HG02840 (cell line): ENCODE measurements around the gene PDE10A.
"Not testable (repeated sequence)": the region's sequence is repeated elsewhere in the genome, so short reads cannot be mapped to it uniquely, and the experiment has no call there.

ENCODE experiments used
- ATAC-seq: cut with Tn5 transposase; IDR thresholded peaks from one replicate; pipeline ENCODE4 v1.9.1; 2021; ENCODE audit warnings: mild to moderate bottlenecking, moderate library complexity, moderate number of reproducible peaks; ENCODE audit not compliant: unreplicated experiment, low FRiP score

The PDE10A gene

GRCh38 chr6:165486183-165487137, 176.6 kb downstream of the PDE10A start:
- ATAC-seq = no peak

DNA sequence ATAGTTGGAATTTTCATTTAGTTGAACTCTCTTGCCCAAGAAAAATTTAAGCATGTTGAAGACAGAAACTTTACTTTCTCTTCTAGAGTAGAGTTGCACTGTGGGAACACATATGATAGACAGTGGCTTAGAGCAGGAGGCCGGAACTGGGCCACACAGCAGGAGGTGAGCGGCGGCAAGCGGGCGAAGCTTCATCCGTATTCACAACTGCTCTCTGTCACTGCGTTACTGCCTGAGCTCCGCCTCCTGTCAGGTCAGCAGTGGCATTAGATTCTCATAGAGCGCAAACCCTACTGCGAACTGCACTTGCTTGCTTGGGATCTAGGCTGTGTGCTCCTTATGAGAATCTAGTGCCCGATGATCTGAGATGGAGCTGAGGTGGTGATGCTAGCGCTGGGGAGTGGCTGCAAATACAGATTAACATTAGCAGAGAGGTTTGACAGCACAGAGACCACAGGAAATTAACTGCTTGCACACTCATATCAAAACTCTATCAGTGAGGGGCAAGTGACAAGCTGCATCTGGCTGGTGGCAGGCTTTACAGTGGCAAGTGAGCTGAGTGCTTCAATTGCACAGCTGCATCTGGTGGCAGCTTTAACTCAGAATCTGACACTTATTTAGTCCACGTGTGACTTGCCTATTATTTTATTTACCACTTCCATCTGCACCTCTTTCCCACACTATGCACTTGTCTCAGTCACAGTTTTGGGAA, 178.7 kb downstream of the PDE10A start:
- ATAC-seq = no peak

DNA sequence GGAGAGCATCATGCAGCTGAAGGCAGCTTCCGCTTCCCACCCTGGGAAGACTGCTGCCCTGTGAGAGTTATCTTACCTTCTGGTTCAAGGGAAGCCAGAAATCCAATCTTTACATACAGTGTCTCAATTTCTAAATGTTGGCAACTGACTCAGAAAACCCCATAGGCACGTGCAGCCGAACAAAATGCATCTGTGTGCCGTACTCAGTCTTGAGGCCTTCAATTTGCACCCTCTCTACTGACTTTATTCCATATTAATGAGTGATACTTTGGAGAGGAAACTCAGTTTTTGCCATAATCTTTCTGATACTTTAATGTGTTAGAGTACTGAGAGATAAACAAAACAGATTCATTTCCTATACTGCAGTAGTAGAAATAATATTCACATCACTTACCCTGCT, 181.1 kb downstream of the PDE10A start:
- ATAC-seq = no peak

DNA sequence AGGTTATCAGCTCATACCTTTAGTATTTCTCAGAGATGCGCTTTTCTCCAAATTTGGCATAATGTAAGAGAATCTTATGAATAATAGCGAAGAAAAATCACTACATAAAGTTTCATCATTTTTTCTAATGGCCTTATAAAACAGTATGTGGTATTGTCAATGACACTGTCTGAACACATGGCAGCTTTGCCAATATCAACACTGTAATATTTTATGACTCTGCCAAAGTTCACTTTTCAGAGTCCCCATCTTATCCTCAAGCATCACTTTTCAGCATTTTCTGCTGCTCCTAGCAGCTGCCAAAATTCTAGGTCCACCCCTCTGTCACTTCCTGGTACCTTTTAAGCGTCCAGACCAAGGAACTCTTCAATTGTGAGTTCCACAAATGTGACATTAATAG, 182.1 kb downstream of the PDE10A start:
- ATAC-seq = no peak

GRCh38 chr6:165478581-165478980, 184.5 kb downstream of the PDE10A start:
- ATAC-seq = no peak

DNA sequence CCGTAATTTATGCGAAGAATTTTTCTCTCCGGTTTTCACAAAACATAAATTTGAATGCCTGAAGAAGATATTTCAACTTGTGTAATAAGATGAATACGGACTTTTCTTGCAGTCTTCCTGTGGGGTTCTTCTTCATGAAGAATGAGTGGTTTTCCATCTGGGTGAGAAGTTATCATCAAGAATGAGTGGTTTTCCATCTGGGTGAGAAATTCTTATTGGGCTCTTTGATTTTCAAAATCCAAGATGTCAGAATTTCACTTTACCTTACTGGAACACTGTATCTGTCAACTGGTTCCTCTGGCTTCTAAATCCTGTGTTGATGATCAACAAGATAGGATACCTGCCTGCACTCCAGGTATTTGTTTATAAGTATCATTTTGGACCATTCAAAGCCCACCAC, 193.6 kb downstream of the PDE10A start:
- ATAC-seq = no peak

DNA sequence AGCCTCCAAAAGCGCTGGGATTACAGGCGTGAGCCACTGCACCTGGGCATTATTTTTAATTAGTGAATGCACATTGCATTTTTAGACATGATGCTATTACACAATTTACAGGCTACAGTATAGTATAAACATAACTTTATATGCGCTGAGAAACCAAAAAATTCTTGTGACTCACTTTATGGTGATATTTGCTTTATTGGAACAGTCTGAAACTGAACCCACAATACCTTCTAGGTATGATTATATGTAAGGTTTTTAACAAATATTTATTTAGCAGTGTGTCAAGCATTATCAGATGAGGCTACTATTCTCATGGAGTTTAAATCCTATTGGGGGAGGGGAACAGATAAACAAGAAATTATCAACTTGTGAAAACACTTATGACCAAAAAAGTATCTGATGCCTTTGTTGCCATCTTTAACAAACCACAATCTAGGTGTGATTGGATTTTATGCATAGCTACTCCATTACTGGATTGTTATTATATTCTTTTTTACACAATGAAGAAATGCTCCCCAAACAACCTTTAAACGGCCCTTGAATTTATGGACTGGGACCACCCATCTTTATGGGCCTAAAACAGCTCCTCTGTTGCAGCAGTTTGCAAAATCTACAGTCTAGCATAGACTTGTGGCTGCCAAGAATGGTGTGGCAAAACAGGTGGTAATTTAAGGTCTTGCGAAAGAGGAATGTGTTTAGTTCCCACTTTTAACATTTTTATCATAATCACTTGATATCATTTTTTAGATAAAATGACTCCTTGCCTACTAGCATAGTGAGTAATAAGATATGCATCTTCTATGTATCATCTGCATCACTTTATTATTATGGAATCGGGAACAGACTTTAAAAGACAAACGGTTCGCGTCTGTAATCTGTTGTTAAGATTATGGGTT, 194.5 kb downstream of the PDE10A start:
- no peak for ATAC-seq

GRCh38 chr6:165463499-165463898, 199.5 kb downstream of the PDE10A start:
- ATAC-seq = not testable (repeated sequence)

GRCh38 chr6:165459605-165460301, 203.3 kb downstream of the PDE10A start:
- ATAC-seq = not testable (repeated sequence)

GRCh38 chr6:165458134-165458533, 204.9 kb downstream of the PDE10A start:
- ATAC-seq = no peak

DNA sequence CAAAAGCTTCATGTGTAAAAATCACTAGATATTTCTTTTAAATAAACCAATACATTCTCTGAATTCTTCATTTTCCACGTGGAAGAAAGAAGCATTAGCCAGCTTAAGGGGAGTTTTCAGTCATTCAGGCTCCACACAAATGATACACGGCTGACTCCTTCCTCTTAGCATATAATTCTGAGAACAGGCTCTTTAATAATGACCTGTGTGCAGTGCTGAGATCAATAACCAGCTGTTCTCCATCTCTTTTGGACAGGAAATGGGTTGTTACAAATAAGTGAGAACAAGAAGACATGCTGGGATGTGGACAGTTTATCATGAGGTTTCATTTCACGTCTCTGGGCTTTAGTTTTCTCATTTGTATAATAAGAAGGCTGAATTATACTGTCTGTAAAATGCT, 206.8 kb downstream of the PDE10A start:
- no peak for ATAC-seq

- ATAC-seq = no peak
Measured at GRCh38 chr6:165455488-165455887, 207.6 kb downstream of the PDE10A start.

GRCh38 chr6:165453395-165453794, 209.6 kb downstream of the PDE10A start:
- no peak for ATAC-seq

DNA sequence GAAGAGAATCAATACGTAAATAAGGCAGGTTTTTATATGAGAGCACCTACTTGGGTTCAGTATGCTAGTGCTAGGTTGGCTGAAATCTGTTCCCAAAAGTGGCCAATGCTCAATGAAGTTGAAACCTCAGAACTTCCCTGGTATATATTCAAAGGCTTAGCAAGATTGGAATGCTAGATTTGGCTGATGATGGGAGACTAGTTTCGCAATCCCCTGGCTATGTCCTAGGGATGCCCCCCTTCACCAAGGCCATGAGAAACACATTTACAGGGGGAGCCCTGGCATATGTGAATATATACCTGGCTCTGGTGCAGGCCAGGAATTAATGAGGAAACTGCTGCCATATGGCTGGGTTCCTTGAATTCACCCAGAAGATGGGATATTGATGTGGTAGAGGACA, 211.2 kb downstream of the PDE10A start:
- no peak for ATAC-seq

DNA sequence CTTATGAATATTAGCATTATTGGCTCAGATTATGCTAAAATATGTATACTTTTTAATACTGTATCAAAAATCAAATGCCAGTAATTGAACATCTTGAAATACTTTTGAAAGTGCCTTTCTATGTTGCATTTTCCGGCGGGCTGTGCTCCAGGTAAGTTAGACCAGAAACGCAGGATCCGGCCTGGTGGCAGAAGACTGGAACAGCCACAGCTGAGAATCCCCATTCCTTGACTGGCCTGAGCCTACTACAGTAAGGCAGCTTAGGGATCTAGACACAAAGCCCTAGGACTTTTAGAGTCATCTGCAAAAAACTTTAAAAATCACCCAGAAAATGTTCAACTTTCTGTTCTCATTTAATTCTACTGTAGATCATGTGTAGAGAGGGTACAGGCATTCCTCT, 214.8 kb downstream of the PDE10A start:
- no peak for ATAC-seq

- ATAC-seq = no peak
Measured at GRCh38 chr6:165447141-165447540, 215.9 kb downstream of the PDE10A start.

DNA sequence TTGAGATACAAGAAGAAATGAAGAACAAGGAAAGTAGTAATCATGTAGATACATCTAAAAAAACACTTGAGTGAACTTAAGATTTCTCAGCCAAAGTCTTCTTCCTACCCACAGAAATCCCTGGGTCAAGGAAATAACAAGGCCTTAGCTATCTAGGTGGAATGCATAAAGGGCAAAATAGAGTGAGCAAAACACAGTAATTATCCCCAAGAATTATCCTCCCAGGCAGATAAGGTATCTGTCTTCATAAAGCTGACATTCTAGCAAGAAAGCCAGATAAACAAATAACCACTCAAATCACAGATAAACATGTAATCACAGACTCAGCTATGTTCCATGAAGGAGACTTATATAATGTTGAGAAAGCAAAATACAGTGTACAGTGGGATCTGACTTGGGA, 216.7 kb downstream of the PDE10A start:
- no peak for ATAC-seq

- no peak for ATAC-seq
Measured at GRCh38 chr6:165443462-165443861, 219.6 kb downstream of the PDE10A start.

DNA sequence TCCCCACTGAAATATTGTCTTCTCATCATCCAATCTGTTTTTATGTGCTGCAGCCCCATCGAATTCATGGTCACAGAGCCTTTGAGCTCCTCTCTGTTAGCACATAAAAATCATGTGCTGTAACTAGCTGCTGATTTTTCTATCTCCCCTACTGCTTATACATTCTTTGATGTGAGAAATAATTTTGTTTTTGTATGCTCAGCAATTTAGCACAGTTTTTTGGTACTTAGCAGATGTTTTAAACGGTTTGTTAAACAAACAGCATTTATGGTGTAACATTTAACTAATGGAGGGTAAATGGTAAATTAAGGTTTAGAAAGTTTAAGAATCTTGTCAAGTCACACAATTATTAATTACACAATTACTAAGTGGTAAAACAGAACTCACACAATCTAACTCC, 221.9 kb downstream of the PDE10A start:
- no peak for ATAC-seq

DNA sequence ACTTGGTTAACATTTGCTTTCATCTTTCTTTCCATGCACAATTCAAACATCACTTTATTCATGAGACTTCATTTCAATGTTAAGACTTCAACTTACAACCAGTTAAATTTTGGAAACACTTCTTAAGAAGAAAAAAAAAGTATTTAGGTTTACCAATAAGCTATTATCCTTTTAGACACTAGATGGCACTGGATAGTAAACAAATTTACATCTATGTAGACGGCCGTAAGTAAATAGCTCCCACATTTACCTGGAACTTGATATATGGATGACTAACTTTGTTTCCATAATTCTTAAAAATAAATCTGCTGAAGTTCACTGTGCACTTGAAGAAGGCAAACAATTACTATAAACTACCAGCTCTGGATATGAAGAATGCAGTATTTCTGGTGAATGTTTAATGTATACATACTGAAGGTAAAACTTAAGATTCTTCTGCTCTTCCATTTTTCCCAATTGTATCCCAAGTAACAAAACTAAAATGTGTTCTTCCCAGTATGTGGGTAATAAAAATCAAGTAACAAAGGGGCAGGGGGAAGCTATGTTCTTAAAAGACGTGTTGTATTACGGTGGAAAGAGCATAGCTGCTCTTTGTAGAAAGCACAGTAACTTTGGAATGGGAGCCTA, 223.0 kb downstream of the PDE10A start:
- no peak for ATAC-seq
